Endothelial cell of umbilical vein (primary cell): Measurements from ENCODE around the gene TOB1. TPM values are rescaled to one million over a fixed set of nuclear protein-coding genes. Genes with fewer than 3 reads are reported as not detected.

Experiments
- BruUV-seq: library from RNA; stranded (reverse); fragments of 400-500 nt; replicated peaks from 2 replicates; lab custom pipeline; 2021; lab: Mats Ljungman, UMichigan
- CTCF ChIA-PET: fragments of 300-600, 350-600 bp; sonication (Branson Sonifier 250); formaldehyde crosslinking; loops from one replicate; lab custom pipeline; 2021; ENCODE audit warnings: antibody characterized with exemption, inconsistent platforms; lab: Charles Lee
- POLR2A ChIA-PET: fragments of 300-600, 350-600 bp; sonication (Branson Sonifier 250); formaldehyde crosslinking; loops from one replicate; lab custom pipeline; 2021; ENCODE audit warnings: antibody characterized with exemption, inconsistent platforms; lab: Charles Lee
- DNase-seq: peaks from one replicate; pipeline ENCODE4 v3.0.0-alpha.2; 2011; ENCODE audit warnings: low read depth, low spot score
- FAIRE-seq: peaks from 2 replicates; lab custom pipeline; 2011; peaks lifted over from hg19 to GRCh38; lab: Jason Lieb, UNC
- H2AFZ ChIP-seq: 2 replicates; pipeline ENCODE4 v1.6.0; 2012; ENCODE audit warnings: low read depth, low read length, control low read depth, inconsistent platforms
- H3K27ac ChIP-seq: 2 replicates; pipeline ENCODE4 v1.5.1; 2011; ENCODE audit warnings: low read depth, mild to moderate bottlenecking, control low read depth, low read length, moderate library complexity; ENCODE audit not compliant: insufficient read depth
- H3K27me3 ChIP-seq, 2 experiments: 2 replicates each; pipeline versions ENCODE4 v1.6.0 to v1.6.1; 2011; ENCODE audit warnings: low read length in 2 of 2, mixed read lengths in 1 of 2; ENCODE audit not compliant: control insufficient read depth in 2 of 2, insufficient read depth in 2 of 2
- H3K36me3 ChIP-seq, 2 experiments: 2 replicates in 1 of 2; 3 replicates in 1 of 2; pipeline ENCODE4 v1.5.1; 2011; ENCODE audit warnings: low read length in 2 of 2, mild to moderate bottlenecking in 1 of 2, moderate library complexity in 1 of 2; ENCODE audit not compliant: control insufficient read depth in 2 of 2, insufficient read depth in 2 of 2; ENCODE audit errors: extremely low read depth in 1 of 2
- H3K4me1 ChIP-seq: 3 replicates; pipeline ENCODE4 v1.5.1; 2011; ENCODE audit warnings: mild to moderate bottlenecking, low read length; ENCODE audit not compliant: control insufficient read depth, insufficient read depth; ENCODE audit errors: extremely low read depth
- H3K4me2 ChIP-seq: 2 replicates; pipeline ENCODE4 v1.6.1; 2011; ENCODE audit warnings: low read length, control low read depth, mixed read lengths; ENCODE audit not compliant: insufficient read depth
- H3K4me3 ChIP-seq, 3 experiments: fragments of 200-600 bp in 1 of 3; sonication (generic), shearing (Covaris generic) in 1 of 3; replicated peaks in 1 of 3; 2 replicates each; pipeline ENCODE4 v1.5.1; 2011 to 2016; ENCODE audit warnings: control low read depth in 3 of 3, low read length in 3 of 3, mild to moderate bottlenecking in 2 of 3, inconsistent platforms in 1 of 3, low read depth in 1 of 3, moderate library complexity in 1 of 3; ENCODE audit not compliant: insufficient read depth in 1 of 3
- H3K79me2 ChIP-seq: 2 replicates; pipeline ENCODE4 v1.6.0; 2012; ENCODE audit warnings: low read length, inconsistent platforms; ENCODE audit not compliant: control insufficient read depth, insufficient read depth
- H3K9ac ChIP-seq: replicated peaks from 2 replicates; pipeline ENCODE3; 2011; ENCODE audit warnings: low read length, control low read depth; ENCODE audit not compliant: insufficient read depth; ENCODE audit errors: extremely low read depth
- H3K9me1 ChIP-seq: replicated peaks from 3 replicates; pipeline ENCODE4 v1.6.0; 2011; ENCODE audit warnings: mild to moderate bottlenecking, low read length; ENCODE audit not compliant: control insufficient read depth, insufficient read depth; ENCODE audit errors: extremely low read depth
- H3K9me3 ChIP-seq: replicated peaks from 2 replicates; pipeline ENCODE4 v1.5.1; 2012; ENCODE audit warnings: low read length, inconsistent platforms; ENCODE audit not compliant: control insufficient read depth, insufficient read depth
- H4K20me1 ChIP-seq: replicated peaks from 2 replicates; pipeline ENCODE3; 2011; ENCODE audit warnings: mild to moderate bottlenecking, low read length; ENCODE audit not compliant: control insufficient read depth, insufficient read depth; ENCODE audit errors: extremely low read depth
- EZH2 ChIP-seq: IDR thresholded peaks from 2 replicates; pipeline ENCODE4 v1.6.1; 2012; ENCODE audit warnings: borderline replicate concordance, low read depth, mild to moderate bottlenecking, moderate library complexity, low read length, inconsistent platforms; ENCODE audit not compliant: severe bottlenecking
- FOS ChIP-seq: IDR thresholded peaks from 2 replicates; pipeline ENCODE4 v1.6.1; 2011; ENCODE audit warnings: mild to moderate bottlenecking, low read length, moderate library complexity, borderline replicate concordance; ENCODE audit not compliant: insufficient read depth
- GATA2 ChIP-seq: IDR thresholded peaks from 2 replicates; pipeline ENCODE4 v1.7.0; 2011; ENCODE audit warnings: low read depth, mild to moderate bottlenecking, moderate library complexity, mixed read lengths, low read length; ENCODE audit not compliant: insufficient read length, insufficient read depth
- JUN ChIP-seq: IDR thresholded peaks from 2 replicates; pipeline ENCODE4 v1.6.1; 2011; ENCODE audit warnings: borderline replicate concordance, low read depth; ENCODE audit not compliant: insufficient read length, insufficient read depth
- MYC ChIP-seq: IDR thresholded peaks from one replicate; pipeline ENCODE4 v1.6.1; 2011; ENCODE audit warnings: mild to moderate bottlenecking, low read depth, low read length
- POLR2A ChIP-seq: IDR thresholded peaks from 2 replicates; pipeline ENCODE4 v1.6.1; 2012; ENCODE audit warnings: low read depth, mild to moderate bottlenecking, control low read depth, low read length
- POLR2AphosphoS5 ChIP-seq: IDR thresholded peaks from 2 replicates; pipeline ENCODE4 v1.6.1; 2012; ENCODE audit warnings: low read depth, mild to moderate bottlenecking, control low read depth, low read length, moderate library complexity; ENCODE audit not compliant: insufficient read depth
- dilution Hi-C: fragments of 300-500 bp; cut with MboI; formaldehyde crosslinking; loops from one replicate; pipeline ENCODE4 v1.15.0; 2019; ENCODE audit warnings: low sequenced_read_pairs; ENCODE audit not compliant: extremely low pct_ligation_motif_present
- intact Hi-C: fragments of 100-400 bp; cut with micrococcal nuclease; formaldehyde crosslinking; loops from one replicate; pipeline ENCODE4 v1.10.0; 2022
- polyA plus RNA-seq, 4 experiments: library from polyadenylated mRNA; depleted of rRNA in 3 of 4; stranded (reverse) in 3 of 4; unstranded in 1 of 4; fragments of >200 nt; gene quantifications; 2 replicates each; pipeline versions ENCODE4 v1.2.1 to v1.2.3, GENCODE V29; 2011 to 2012; ENCODE audit warnings: missing spikeins in 1 of 4
- total RNA-seq: library from RNA; stranded (reverse); gene quantifications from 2 replicates; pipeline ENCODE4 v1.2.3, GENCODE V29; 2021
- TF ChIP-seq, protein P1 (sequence below), 2 donors: IDR thresholded peaks; 1 replicate in 1 of 2; 2 replicates in 1 of 2; pipeline ENCODE4 v1.5.1; 2011; ENCODE audit warnings: low read length in 2 of 2, mild to moderate bottlenecking in 2 of 2, moderate library complexity in 2 of 2, control low read depth in 1 of 2, inconsistent platforms in 1 of 2, low read depth in 1 of 2; ENCODE audit not compliant: insufficient read depth in 1 of 2; ENCODE audit errors: extremely low read depth in 1 of 2
- TF ChIP-seq, protein P2 (sequence below): IDR thresholded peaks from 2 replicates; pipeline ENCODE4 v1.6.1; 2011; ENCODE audit not compliant: insufficient read depth, insufficient read length

The TOB1 gene
- total and polyA plus RNA-seq, 2 donors (not counting 3 experiments of a cell fraction or from before 2014, with no cell fraction given), result 3.3 to 12.9 TPM

DNA sequence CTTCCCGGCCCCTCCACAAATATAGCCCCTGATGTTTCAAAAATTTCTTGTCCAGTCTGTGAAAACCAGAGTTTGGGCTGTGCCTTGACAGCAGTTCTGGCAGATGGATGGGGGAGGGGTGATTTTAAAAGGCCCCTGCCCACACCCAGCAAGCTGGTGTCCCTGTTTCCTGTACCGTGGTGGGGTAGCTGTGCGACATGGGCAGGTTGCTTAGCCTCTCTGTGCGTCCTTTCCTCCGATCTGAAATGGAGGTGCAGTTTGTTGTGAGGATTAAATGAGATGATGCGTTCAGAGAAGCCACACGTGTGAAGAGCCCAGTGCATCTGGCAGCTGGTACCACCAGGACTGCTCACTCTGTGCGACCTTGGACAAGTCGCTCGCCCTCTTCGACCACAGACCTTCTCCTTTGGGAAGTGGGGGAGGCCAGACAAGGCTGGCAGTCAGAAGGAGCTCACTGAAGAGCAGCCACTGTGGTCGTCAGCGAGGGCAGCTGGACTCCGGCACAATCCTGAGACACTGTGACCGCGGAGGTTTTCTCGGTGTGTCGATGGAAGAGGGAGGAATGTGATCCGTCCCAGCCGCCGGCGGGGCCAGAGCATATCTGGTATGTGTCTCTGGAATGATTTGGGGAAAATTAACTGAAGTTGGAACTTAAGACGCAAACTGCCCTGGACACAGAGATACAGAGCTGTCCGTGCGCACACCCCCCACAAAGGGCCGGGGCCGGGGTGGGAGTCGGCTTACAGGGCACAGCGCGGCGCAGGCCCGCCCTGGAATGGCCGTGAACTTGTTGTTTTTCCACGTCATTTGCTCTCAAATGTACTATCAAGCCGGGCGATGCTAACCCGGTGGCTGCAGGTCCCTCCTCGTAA is 31.5 kb downstream of the TOB1 start:
- Histone ChIP-seq H3K79me2 (no peaks in the 10 kb centered on the region), H3K4me3 (no peak overlapping the region), H3K9ac (no peak overlapping the region), H3K36me3 (no peaks in the 10 kb centered on the region), H3K9me1 (no peaks in the 10 kb centered on the region), H2AFZ (no peak overlapping the region), H3K27ac (no peak overlapping the region), H4K20me1 (no peaks in the 10 kb centered on the region), H3K27me3 (no peaks in the 10 kb centered on the region), H3K4me2 (no peak overlapping the region), H3K4me1 (no peaks in the 10 kb centered on the region), H3K9me3 (no peaks in the 10 kb centered on the region)
- intact Hi-C loops (no loop called here), dilution Hi-C loops (no loop called here)
- no TSS peak for BruUV-seq
- no peak for DNase-seq
- ChIA-PET CTCF (interaction anchor here (1.2 to 3.7 kb wide), 5 partner anchors 9 to 52 kb away, joined by 4 to 16 read pairs (median 5); no protein-coding TSS in a partner anchor), POLR2A (no interaction called here)
- TF ChIP-seq, protein P1, sequence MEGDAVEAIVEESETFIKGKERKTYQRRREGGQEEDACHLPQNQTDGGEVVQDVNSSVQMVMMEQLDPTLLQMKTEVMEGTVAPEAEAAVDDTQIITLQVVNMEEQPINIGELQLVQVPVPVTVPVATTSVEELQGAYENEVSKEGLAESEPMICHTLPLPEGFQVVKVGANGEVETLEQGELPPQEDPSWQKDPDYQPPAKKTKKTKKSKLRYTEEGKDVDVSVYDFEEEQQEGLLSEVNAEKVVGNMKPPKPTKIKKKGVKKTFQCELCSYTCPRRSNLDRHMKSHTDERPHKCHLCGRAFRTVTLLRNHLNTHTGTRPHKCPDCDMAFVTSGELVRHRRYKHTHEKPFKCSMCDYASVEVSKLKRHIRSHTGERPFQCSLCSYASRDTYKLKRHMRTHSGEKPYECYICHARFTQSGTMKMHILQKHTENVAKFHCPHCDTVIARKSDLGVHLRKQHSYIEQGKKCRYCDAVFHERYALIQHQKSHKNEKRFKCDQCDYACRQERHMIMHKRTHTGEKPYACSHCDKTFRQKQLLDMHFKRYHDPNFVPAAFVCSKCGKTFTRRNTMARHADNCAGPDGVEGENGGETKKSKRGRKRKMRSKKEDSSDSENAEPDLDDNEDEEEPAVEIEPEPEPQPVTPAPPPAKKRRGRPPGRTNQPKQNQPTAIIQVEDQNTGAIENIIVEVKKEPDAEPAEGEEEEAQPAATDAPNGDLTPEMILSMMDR (IDR thresholded peaks at IDR 0.05; ENCODE audit: extremely low read depth in 1 of 2, insufficient read depth in 1 of 2, low read depth in 1 of 2, low read length in 2 of 2), result no peak
- TF ChIP-seq MYC, result no peak
- no peak for TF ChIP-seq JUN
- TF ChIP-seq POLR2AphosphoS5, result no peak
- TF ChIP-seq EZH2, result no peak
- TF ChIP-seq, protein P2, sequence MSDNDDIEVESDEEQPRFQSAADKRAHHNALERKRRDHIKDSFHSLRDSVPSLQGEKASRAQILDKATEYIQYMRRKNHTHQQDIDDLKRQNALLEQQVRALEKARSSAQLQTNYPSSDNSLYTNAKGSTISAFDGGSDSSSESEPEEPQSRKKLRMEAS, result no peak
- no peak for TF ChIP-seq POLR2A
- TF ChIP-seq GATA2, result no peak
- TF ChIP-seq FOS, result no peak
- no peak for FAIRE-seq
